Neural crest cell (in vitro differentiated cells): ENCODE data around the gene ZMIZ1. TPM values are rescaled to one million over a fixed set of nuclear protein-coding genes. Genes with fewer than 3 reads are reported as not detected.

Experiments used
- DNase-seq: peaks from one replicate; pipeline ENCODE4 v3.0.0; 2021; ENCODE audit warnings: low read depth, mixed read lengths, low spot score
- H3K27ac Mint-ChIP-seq: one replicate; pipeline ENCODE4 v1.8.0; 2021; ENCODE audit warnings: mild to moderate bottlenecking, mixed read lengths; ENCODE audit not compliant: unreplicated experiment
- H3K27me3 Mint-ChIP-seq: 2 replicates; pipeline ENCODE4 v1.8.0; 2021; ENCODE audit warnings: low read depth, mild to moderate bottlenecking, mixed read lengths
- H3K36me3 Mint-ChIP-seq: 2 replicates; pipeline ENCODE4 v1.8.0; 2021; ENCODE audit warnings: low read depth, mild to moderate bottlenecking, mixed read lengths
- H3K4me1 Mint-ChIP-seq: 2 replicates; pipeline ENCODE4 v1.8.0; 2021; ENCODE audit warnings: mixed read lengths
- H3K4me3 Mint-ChIP-seq: one replicate; pipeline ENCODE4 v1.8.0; 2021; ENCODE audit warnings: mild to moderate bottlenecking, mixed read lengths
- H3K9me3 Mint-ChIP-seq: 2 replicates; pipeline ENCODE4 v1.8.0; 2021; ENCODE audit warnings: mixed read lengths
- CTCF ChIP-seq: fragments of 200-600 bp; sonication (generic); conservative IDR thresholded peaks from 2 replicates; pipeline ENCODE4 v1.5.0; 2021; ENCODE audit warnings: antibody characterized with exemption, mild to moderate bottlenecking
- total RNA-seq: library from RNA; stranded (reverse); gene quantifications from 2 replicates; pipeline ENCODE4 v1.2.1, GENCODE V29; 2021

ZMIZ1 gene
- total RNA-seq, 1 donor from 2014 or later: 92.0 TPM

- H3K4me3 Mint-ChIP-seq: no peak overlapping the region
- no peaks in the 10 kb centered on the region for H3K27me3 Mint-ChIP-seq
- no peaks in the 10 kb centered on the region for H3K9me3 Mint-ChIP-seq
- H3K4me1 Mint-ChIP-seq: peaks cover 38% of the 10 kb centered on the region
- peaks cover 14% of the 10 kb centered on the region for H3K36me3 Mint-ChIP-seq
- H3K27ac Mint-ChIP-seq: peak overlapping the region; percentile 43
- TF ChIP-seq CTCF: no peak
- no peak for DNase-seq
Observed at GRCh38 chr10:79285315-79286197, 216.8 kb downstream of the ZMIZ1 start.

- H3K4me3 Mint-ChIP-seq: no peak overlapping the region
- no peaks in the 10 kb centered on the region for H3K27me3 Mint-ChIP-seq
- H3K36me3 Mint-ChIP-seq: peaks cover 9% of the 10 kb centered on the region
- TF ChIP-seq CTCF: no peak
- no peak for DNase-seq
- H3K4me1 Mint-ChIP-seq: peaks cover 30% of the 10 kb centered on the region
- peak overlapping the region; percentile 81 for H3K27ac Mint-ChIP-seq
- no peaks in the 10 kb centered on the region for H3K9me3 Mint-ChIP-seq
Observed at GRCh38 chr10:79286318-79286951, 217.7 kb downstream of the ZMIZ1 start.

- Mint-ChIP-seq H3K4me1 (peaks cover 16% of the 10 kb centered on the region), H3K4me3 (no peak overlapping the region), H3K36me3 (peaks cover 9% of the 10 kb centered on the region), H3K27ac (peak overlapping the region; percentile 89), H3K27me3 (no peaks in the 10 kb centered on the region), H3K9me3 (no peaks in the 10 kb centered on the region)
- TF ChIP-seq CTCF: no peak
- DNase-seq: no peak
Observed at GRCh38 chr10:79287973-79288723, 219.4 kb downstream of the ZMIZ1 start.

GRCh38 chr10:79289801-79290200 is 221.0 kb downstream of the ZMIZ1 start:
- Mint-ChIP-seq H3K27ac (no peak overlapping the region), H3K9me3 (no peaks in the 10 kb centered on the region), H3K4me3 (no peak overlapping the region), H3K27me3 (no peaks in the 10 kb centered on the region), H3K36me3 (peaks cover 14% of the 10 kb centered on the region), H3K4me1 (peaks cover 5% of the 10 kb centered on the region)
- no peak for DNase-seq
- no peak for TF ChIP-seq CTCF

- H3K4me3 Mint-ChIP-seq: no peak overlapping the region
- no peak for DNase-seq
- H3K4me1 Mint-ChIP-seq: peaks cover 4% of the 10 kb centered on the region
- no peaks in the 10 kb centered on the region for H3K27me3 Mint-ChIP-seq
- H3K9me3 Mint-ChIP-seq: no peaks in the 10 kb centered on the region
- peaks cover 16% of the 10 kb centered on the region for H3K36me3 Mint-ChIP-seq
- H3K27ac Mint-ChIP-seq: no peak overlapping the region
- TF ChIP-seq CTCF: no peak
Observed at GRCh38 chr10:79292026-79292766, 223.4 kb downstream of the ZMIZ1 start.
